GM12874 (cell line): ENCODE results near the gene GIMAP5.

Experiments used
- CTCF ChIP-seq: IDR thresholded peaks from 2 replicates; pipeline ENCODE4 v1.5.1; 2011; ENCODE audit warnings: low read depth, mild to moderate bottlenecking, control low read depth, low read length, moderate library complexity; ENCODE audit not compliant: insufficient read depth

The GIMAP5 gene

GRCh38 chr7:150737265-150738055 is at the start of gene GIMAP5:
GIMAP5 (plus strand) TSS chr7:150737418; CDS start chr7:150740885, 3,467 bp downstream.
- TF ChIP-seq CTCF: no peak

- TF ChIP-seq CTCF: no peak
Observed at GRCh38 chr7:150688630-150689029, 48.6 kb upstream of the GIMAP5 start.

- no peak for TF ChIP-seq CTCF
Observed at GRCh38 chr7:150695654-150696053, 41.6 kb upstream of the GIMAP5 start.

- no peak for TF ChIP-seq CTCF
Observed at GRCh38 chr7:150703209-150703608, 34.0 kb upstream of the GIMAP5 start.

GRCh38 chr7:150715293-150715692 is 21.9 kb upstream of the GIMAP5 start:
- no peak for TF ChIP-seq CTCF

GRCh38 chr7:150715738-150716137 is 21.5 kb upstream of the GIMAP5 start:
- no peak for TF ChIP-seq CTCF

GRCh38 chr7:150716368-150716767 is 20.9 kb upstream of the GIMAP5 start, which contains the start of gene GIMAP1:
GIMAP1 (plus strand) TSS chr7:150716613; CDS start chr7:150719048, 2,435 bp downstream.
- TF ChIP-seq CTCF: no peak
